GM21423 (cell line): ENCODE results near the gene DLK2.

Source experiments
- ATAC-seq: cut with Tn5 transposase; IDR thresholded peaks from one replicate; pipeline ENCODE4 v1.9.1; 2021; ENCODE audit warnings: mild to moderate bottlenecking, moderate library complexity; ENCODE audit not compliant: unreplicated experiment

Gene DLK2

GRCh38 chr6:43454290-43454695 is 1.1 kb downstream of the DLK2 start:
- ATAC-seq = no peak

GRCh38 chr6:43453831-43454230 is 1.5 kb downstream of the DLK2 start:
- ATAC-seq = no peak

GRCh38 chr6:43452896-43453295 is 2.5 kb downstream of the DLK2 start:
- no peak for ATAC-seq

- ATAC-seq = no peak
Measured at GRCh38 chr6:43451939-43452338, 3.4 kb downstream of the DLK2 start.

GRCh38 chr6:43451348-43451747 is 4.0 kb downstream of the DLK2 start:
- ATAC-seq = no peak

GRCh38 chr6:43450699-43451131 is 4.6 kb downstream of the DLK2 start:
- no peak for ATAC-seq

- ATAC-seq = no peak
Measured at GRCh38 chr6:43448916-43449315, 6.4 kb downstream of the DLK2 start.

- ATAC-seq = no peak
Measured at GRCh38 chr6:43447604-43448003, 7.7 kb downstream of the DLK2 start.

GRCh38 chr6:43445576-43445975 is 9.8 kb downstream of the DLK2 start:
- no peak for ATAC-seq

GRCh38 chr6:43444582-43444981 is 10.8 kb downstream of the DLK2 start:
- ATAC-seq = no peak

GRCh38 chr6:43444036-43444435 is 11.3 kb downstream of the DLK2 start:
- no peak for ATAC-seq

- no peak for ATAC-seq
Measured at GRCh38 chr6:43442935-43443334, 12.4 kb downstream of the DLK2 start.

- ATAC-seq = no peak
Measured at GRCh38 chr6:43437700-43438099, 17.6 kb downstream of the DLK2 start.

GRCh38 chr6:43436577-43437282 is 18.6 kb downstream of the DLK2 start:
- no peak for ATAC-seq

- ATAC-seq = no peak
Measured at GRCh38 chr6:43435682-43436437, 19.5 kb downstream of the DLK2 start.

- ATAC-seq = no peak
Measured at GRCh38 chr6:43434943-43435342, 20.4 kb downstream of the DLK2 start.

- no peak for ATAC-seq
Measured at GRCh38 chr6:43434001-43434840, 21.1 kb downstream of the DLK2 start.

GRCh38 chr6:43433148-43433547 is 22.2 kb downstream of the DLK2 start:
- ATAC-seq = no peak

- ATAC-seq = no peak
Measured at GRCh38 chr6:43432009-43432945, 23.1 kb downstream of the DLK2 start.

GRCh38 chr6:43428874-43429273 is 26.5 kb downstream of the DLK2 start:
- no peak for ATAC-seq
